Measurements from ENCODE around the gene CNST.

Gene CNST

DNA sequence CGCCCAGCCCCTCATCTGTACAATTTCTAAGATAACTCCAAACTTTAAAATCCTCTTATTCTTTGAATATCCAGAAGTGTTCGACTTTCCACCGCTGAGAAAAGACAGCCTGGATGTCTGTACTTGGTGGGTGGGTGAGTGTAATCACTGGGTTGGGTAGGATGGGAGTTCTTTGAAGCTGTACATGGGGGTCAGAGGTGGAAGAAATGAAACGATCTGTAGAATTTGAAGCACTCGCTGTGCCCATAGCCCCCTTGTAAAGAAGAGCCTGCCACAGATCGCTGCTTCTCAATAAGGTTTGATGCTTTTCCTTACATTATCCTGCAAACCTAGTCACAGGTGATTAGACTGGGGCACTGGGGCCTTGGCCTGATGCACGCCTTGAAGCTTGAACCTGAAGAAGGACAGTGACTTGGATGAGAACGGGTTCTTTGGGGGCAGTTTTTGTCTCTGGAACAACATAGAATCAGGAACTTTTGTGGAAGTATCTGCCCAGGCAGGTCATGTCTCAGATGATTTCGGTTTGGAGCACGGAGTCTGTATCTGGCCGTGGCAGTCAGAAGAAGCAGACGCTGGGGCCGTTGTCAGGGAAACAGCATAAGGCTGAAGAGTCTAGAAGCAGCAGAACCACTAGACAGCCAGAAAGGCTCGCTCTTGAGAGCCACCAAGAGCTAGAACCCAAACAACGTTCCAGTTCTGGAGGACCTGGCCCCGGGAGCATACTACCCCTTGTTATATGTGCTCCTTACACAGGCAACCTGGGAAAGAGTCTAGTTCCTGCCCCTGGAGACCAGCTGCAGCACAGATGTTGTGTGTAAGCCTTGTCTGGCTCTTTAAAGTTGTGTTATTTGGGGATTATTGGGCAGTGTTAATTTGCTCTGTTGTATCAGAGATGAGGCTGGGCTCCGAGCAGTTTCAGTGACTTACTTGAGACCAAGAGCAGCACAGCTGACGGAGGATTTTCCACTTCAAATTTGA is 112.8 kb downstream of the CNST start:
- Histone ChIP-seq H3K27me3 (ENCODE audit: low read depth, low read length) (no peaks in the 10 kb centered on the region), H2AFZ (ENCODE audit: low read depth, low read length) (no peak overlapping the region), H3K4me1 (ENCODE audit: low read length) (no peaks in the 10 kb centered on the region), H3K27ac (ENCODE audit: low read length) (no peak overlapping the region), H3K4me2 (ENCODE audit: low read length) (no peak overlapping the region), H3K79me2 (ENCODE audit: low read length) (no peaks in the 10 kb centered on the region), H3K9me3 (ENCODE audit: insufficient read depth, low read length) (no peaks in the 10 kb centered on the region), H3K4me3 (ENCODE audit: low read length) (no peak overlapping the region), H3K9ac (ENCODE audit: low read length) (no peak overlapping the region), H3K36me3 (replicated peaks; ENCODE audit: low read depth, low read length) (no peaks in the 10 kb centered on the region), H4K20me1 (ENCODE audit: insufficient read depth, low read length) (no peaks in the 10 kb centered on the region)
- TF ChIP-seq EZH2phosphoT487 (IDR thresholded peaks at IDR 0.05; ENCODE audit: low read depth) (no peak), CTCF (IDR thresholded peaks at IDR 0.05; ENCODE audit: low read depth, low read length) (no peak)

- Histone ChIP-seq H3K79me2 (ENCODE audit: low read length) (no peaks in the 10 kb centered on the region), H4K20me1 (ENCODE audit: insufficient read depth, low read length) (no peaks in the 10 kb centered on the region), H3K27me3 (ENCODE audit: low read depth, low read length) (no peaks in the 10 kb centered on the region), H3K4me2 (ENCODE audit: low read length) (no peak overlapping the region), H3K36me3 (replicated peaks; ENCODE audit: low read depth, low read length) (no peaks in the 10 kb centered on the region), H3K27ac (ENCODE audit: low read length) (no peak overlapping the region), H3K4me1 (ENCODE audit: low read length) (no peaks in the 10 kb centered on the region), H3K4me3 (ENCODE audit: low read length) (no peak overlapping the region), H3K9me3 (ENCODE audit: insufficient read depth, low read length) (no peaks in the 10 kb centered on the region), H3K9ac (ENCODE audit: low read length) (no peak overlapping the region), H2AFZ (ENCODE audit: low read depth, low read length) (no peak overlapping the region)
- TF ChIP-seq EZH2phosphoT487 (IDR thresholded peaks at IDR 0.05; ENCODE audit: low read depth) = no peak
- no peak for TF ChIP-seq CTCF (IDR thresholded peaks at IDR 0.05; ENCODE audit: low read depth, low read length)
Measured at GRCh38 chr1:246679794-246680177, 113.5 kb downstream of the CNST start.

DNA sequence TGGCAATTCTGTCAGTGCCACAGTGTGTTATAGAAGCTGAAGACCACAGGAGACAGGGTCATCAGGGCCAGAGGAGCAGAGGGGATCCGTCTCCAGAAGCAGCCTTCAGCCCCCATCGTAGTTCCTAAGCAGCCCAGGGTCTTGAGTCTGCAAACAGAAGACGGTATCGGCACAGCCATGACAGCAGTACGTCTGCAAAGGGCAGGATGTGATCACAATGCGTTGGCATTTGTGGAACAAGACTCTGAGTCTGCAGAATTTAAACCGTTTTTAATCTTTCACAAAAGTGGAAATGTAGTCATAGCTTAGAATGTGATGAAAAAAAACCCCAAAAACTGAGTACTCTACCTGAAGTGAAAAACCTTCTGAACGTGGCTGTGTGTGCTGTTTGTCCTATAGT is 113.9 kb downstream of the CNST start:
- H4K20me1 ChIP-seq (ENCODE audit: insufficient read depth, low read length) = no peaks in the 10 kb centered on the region
- H3K27me3 ChIP-seq (ENCODE audit: low read depth, low read length) = no peaks in the 10 kb centered on the region
- H3K4me2 ChIP-seq (ENCODE audit: low read length) = no peak overlapping the region
- no peak overlapping the region for H3K9ac ChIP-seq (ENCODE audit: low read length)
- no peaks in the 10 kb centered on the region for H3K36me3 ChIP-seq (replicated peaks; ENCODE audit: low read depth, low read length)
- H3K4me3 ChIP-seq (ENCODE audit: low read length) = no peak overlapping the region
- H2AFZ ChIP-seq (ENCODE audit: low read depth, low read length) = no peak overlapping the region
- TF ChIP-seq CTCF (IDR thresholded peaks at IDR 0.05; ENCODE audit: low read depth, low read length) (no peak), EZH2phosphoT487 (IDR thresholded peaks at IDR 0.05; ENCODE audit: low read depth) (no peak)
- H3K9me3 ChIP-seq (ENCODE audit: insufficient read depth, low read length) = no peaks in the 10 kb centered on the region
- no peaks in the 10 kb centered on the region for H3K79me2 ChIP-seq (ENCODE audit: low read length)
- H3K27ac ChIP-seq (ENCODE audit: low read length) = no peak overlapping the region
- H3K4me1 ChIP-seq (ENCODE audit: low read length) = no peaks in the 10 kb centered on the region

- H2AFZ ChIP-seq (ENCODE audit: low read depth, low read length) = no peak overlapping the region
- no peak overlapping the region for H3K27ac ChIP-seq (ENCODE audit: low read length)
- no peaks in the 10 kb centered on the region for H3K79me2 ChIP-seq (ENCODE audit: low read length)
- H3K4me1 ChIP-seq (ENCODE audit: low read length) = no peaks in the 10 kb centered on the region
- no peak overlapping the region for H3K4me3 ChIP-seq (ENCODE audit: low read length)
- H3K4me2 ChIP-seq (ENCODE audit: low read length) = no peak overlapping the region
- H3K9me3 ChIP-seq (ENCODE audit: insufficient read depth, low read length) = no peaks in the 10 kb centered on the region
- H3K36me3 ChIP-seq (replicated peaks; ENCODE audit: low read depth, low read length) = no peaks in the 10 kb centered on the region
- TF ChIP-seq EZH2phosphoT487 (IDR thresholded peaks at IDR 0.05; ENCODE audit: low read depth) (no peak), CTCF (IDR thresholded peaks at IDR 0.05; ENCODE audit: low read depth, low read length) (no peak)
- no peaks in the 10 kb centered on the region for H3K27me3 ChIP-seq (ENCODE audit: low read depth, low read length)
- no peaks in the 10 kb centered on the region for H4K20me1 ChIP-seq (ENCODE audit: insufficient read depth, low read length)
- H3K9ac ChIP-seq (ENCODE audit: low read length) = no peak overlapping the region
Measured at GRCh38 chr1:246680696-246681130, 114.5 kb downstream of the CNST start.
